ENCODE results near the gene CALN1.

- TF ChIP-seq CTCF (IDR thresholded peaks at IDR 0.05): no peak
- TF ChIP-seq POLR2A (IDR thresholded peaks at IDR 0.05): no peak
Measured at GRCh38 chr7:72035266-72035665, 376.9 kb downstream of the CALN1 start.
